ENCODE data around the gene ZNF454. TPM values are rescaled to one million over a fixed set of nuclear protein-coding genes. Genes with fewer than 3 reads are reported as not detected.

The ZNF454 gene
- 0.84 and 1.2 TPM in 2 replicates for total RNA-seq

GRCh38 chr5:178940569-178941360, at the start of gene ZNF454:
ZNF454 (plus strand) TSS chr5:178941198; CDS start chr5:178942792, 1,594 bp downstream.

GRCh38 chr5:178895615-178896571, 45.1 kb upstream of the ZNF454 start, which contains the start of gene ZFP2:
ZFP2 (plus strand) TSS chr5:178895913; CDS start chr5:178931314, 35,401 bp downstream.

GRCh38 chr5:178994580-178995340, 53.8 kb downstream of the ZNF454 start, which contains the start of gene GRM6:
GRM6 (minus strand) TSS chr5:178995320; CDS start chr5:178994944, 376 bp downstream.

Other genes starting within 250 kb of the ZNF454 start
- 4.7 and 5.9 TPM in 2 replicates for gene ZNF354A, start 210.5 kb upstream of the ZNF454 start, total RNA-seq
- 3.3 and 4.7 TPM in 2 replicates for gene ZNF354B, start 81.2 kb upstream of the ZNF454 start, total RNA-seq
- 0.67 and 1.0 TPM in 2 replicates for gene ZFP2, start 45.3 kb upstream of the ZNF454 start, total RNA-seq
- not detected in 2 replicates for gene GRM6, start 54.1 kb downstream of the ZNF454 start, total RNA-seq
- gene ZNF879, start 82.6 kb downstream of the ZNF454 start, total RNA-seq, result 1.2 and 2.9 TPM in 2 replicates
- 2.8 and 3.0 TPM in 2 replicates for gene ZNF354C, start 119.2 kb downstream of the ZNF454 start, total RNA-seq

Measured in bronchus fibroblast of lung (primary cell).